ENCODE data around the gene HBEGF. TPM values are rescaled to one million over a fixed set of nuclear protein-coding genes. Genes with fewer than 3 reads are reported as not detected.
A peak's percentile ranks its signal among the peaks of the same experiment; 100 is the strongest.

The HBEGF gene
- total and polyA plus RNA-seq, 8 donors: 1.2 to 39.8 (median 13.4) TPM

GRCh38 chr5:140363631-140364471 is 17.4 kb upstream of the HBEGF start:
- WGBS, 5 donors: 56 to 68% (median 61%) methylated on average over 17 to 20 of the region's 20 CpGs
- Histone ChIP-seq H3K36me3 (no peaks in the 10 kb centered on the region), H3K4me1 (peaks cover 6 to 10% (median 7%) of the 10 kb centered on the region in 4 donors), H3K9me3 (no peaks in the 10 kb centered on the region), H3K27me3 (no peaks in the 10 kb centered on the region), H3K27ac (no peak overlapping the region), H3K4me3 (peak overlapping the region; percentile 21 to 44 (median 32))
- TF ChIP-seq POLR2A (IDR thresholded peaks at IDR 0.05) (no peak), POLR2AphosphoS5 (IDR thresholded peaks at IDR 0.05) (no peak), EP300 (IDR thresholded peaks at IDR 0.05) (no peak), CTCF (IDR thresholded peaks at IDR 0.05) (no peak)
- intact Hi-C loops (cut with DNase I; ENCODE audit: low total_unique reads): no loop called here
- no peak for DNase-seq

- peak in 1 of 3 donors; percentile 51 for TF ChIP-seq POLR2AphosphoS5 (IDR thresholded peaks at IDR 0.05)
- no peak for TF ChIP-seq EP300 (IDR thresholded peaks at IDR 0.05)
- TF ChIP-seq CTCF (IDR thresholded peaks at IDR 0.05): peak in 5 of 7 experiments; percentile 67 to 97 (median 88)
- TF ChIP-seq POLR2A (IDR thresholded peaks at IDR 0.05): no peak
- H3K27ac ChIP-seq: no peak overlapping the region
- H3K27me3 ChIP-seq: no peaks in the 10 kb centered on the region
- no peaks in the 10 kb centered on the region for H3K9me3 ChIP-seq
- H3K36me3 ChIP-seq: no peaks in the 10 kb centered on the region
- intact Hi-C loops (cut with DNase I; ENCODE audit: low total_unique reads): no loop called here
- WGBS, 5 donors: 10 to 23% (median 12%) methylated on average over 12 to 29 of the region's 29 CpGs
- peak; percentile 88 to 92 for DNase-seq
- H3K4me1 ChIP-seq: peaks cover 6 to 10% (median 7%) of the 10 kb centered on the region in 4 donors
- H3K4me3 ChIP-seq: peak overlapping the region; percentile 21 to 44 (median 32)
Measured at GRCh38 chr5:140362875-140363630, 16.6 kb upstream of the HBEGF start.

GRCh38 chr5:140362311-140362710 is 15.9 kb upstream of the HBEGF start:
- no peak for DNase-seq
- TF ChIP-seq POLR2A (IDR thresholded peaks at IDR 0.05): no peak
- 83 to 91% (median 89%) methylated on average over 8 of the region's 8 CpGs for WGBS, 5 donors
- Histone ChIP-seq H3K4me3 (no peak overlapping the region), H3K9me3 (no peaks in the 10 kb centered on the region), H3K27me3 (no peaks in the 10 kb centered on the region), H3K36me3 (no peaks in the 10 kb centered on the region), H3K27ac (no peak overlapping the region), H3K4me1 (peaks cover 6 to 17% (median 15%) of the 10 kb centered on the region in 4 donors)
- intact Hi-C loops (cut with DNase I; ENCODE audit: low total_unique reads): no loop called here

- WGBS, 5 donors: 88 to 97% (median 94%) methylated on average over 2 of the region's 2 CpGs
- intact Hi-C loops (cut with DNase I; ENCODE audit: low total_unique reads): no loop called here
- DNase-seq: no peak
Measured at GRCh38 chr5:140361901-140362300, 15.5 kb upstream of the HBEGF start.

More at GRCh38 chr5:140361901-140362300, 15.5 kb upstream of the HBEGF start:
- Histone ChIP-seq H3K27me3 (no peaks in the 10 kb centered on the region), H3K9me3 (no peaks in the 10 kb centered on the region), H3K4me3 (no peak overlapping the region), H3K36me3 (no peaks in the 10 kb centered on the region), H3K4me1 (peaks cover 6 to 21% (median 17%) of the 10 kb centered on the region in 4 donors), H3K27ac (no peak overlapping the region)
- TF ChIP-seq EP300 (IDR thresholded peaks at IDR 0.05): no peak
- TF ChIP-seq POLR2AphosphoS5 (IDR thresholded peaks at IDR 0.05): no peak
- no peak for TF ChIP-seq POLR2A (IDR thresholded peaks at IDR 0.05)
- no peak for TF ChIP-seq CTCF (IDR thresholded peaks at IDR 0.05)

Data from stomach (tissue), 9 donors.